Activated T-helper 17 cell treated with anti-CD3 and anti-CD28 coated beads, Interleukin-2, amount 50 U/mL, for 72 hours (primary cell): ENCODE data around the gene UPF2. TPM values are rescaled to one million over a fixed set of nuclear protein-coding genes. Genes with fewer than 3 reads are reported as not detected.

Source experiments
- ATAC-seq: fragments of 150-1000 bp; cut with Tn5 transposase; replicated peaks from 2 replicates; pipeline ENCODE4 v1.10.0; 2021; ENCODE audit warnings: mild to moderate bottlenecking, moderate library complexity
- H3K27ac Mint-ChIP-seq: one replicate; pipeline ENCODE4 v1.8.0; 2022; ENCODE audit warnings: mixed read lengths
- H3K27me3 Mint-ChIP-seq: one replicate; pipeline ENCODE4 v1.8.0; 2022; ENCODE audit warnings: mixed read lengths
- H3K36me3 Mint-ChIP-seq: one replicate; pipeline ENCODE4 v1.8.0; 2022; ENCODE audit warnings: low read depth, mild to moderate bottlenecking, mixed read lengths
- H3K4me1 Mint-ChIP-seq: one replicate; pipeline ENCODE4 v1.8.0; 2022; ENCODE audit warnings: mixed read lengths
- H3K4me3 Mint-ChIP-seq: one replicate; pipeline ENCODE4 v1.8.0; 2022; ENCODE audit warnings: mild to moderate bottlenecking, mixed read lengths
- H3K9me3 Mint-ChIP-seq: one replicate; pipeline ENCODE4 v1.8.0; 2022; ENCODE audit warnings: mixed read lengths
- total RNA-seq, 2 donors: library from RNA; stranded (reverse); gene quantifications; one replicate each; pipeline ENCODE4 v1.2.3, GENCODE V29; 2022

Gene UPF2
- total RNA-seq, 2 donors from 2014 or later = 41.5 to 52.4 TPM

DNA sequence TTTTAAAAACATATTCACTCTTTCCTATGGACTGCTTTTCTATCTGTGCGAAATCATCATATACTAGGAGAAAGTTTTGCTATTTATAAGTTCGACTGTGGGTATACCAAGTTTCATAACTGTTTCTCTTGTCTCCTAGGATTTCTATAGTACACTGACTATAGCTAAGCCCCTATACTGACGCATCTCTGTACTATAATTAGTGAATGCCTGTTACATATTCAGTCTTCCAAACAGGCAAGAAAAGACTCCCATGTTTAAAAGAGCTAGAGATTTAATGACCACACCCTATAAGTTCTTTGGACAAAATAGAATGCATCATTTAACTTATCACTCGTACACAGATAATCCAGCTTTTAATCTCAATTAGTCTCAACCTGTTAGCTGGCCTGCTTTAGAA lies 80.8 kb downstream of the UPF2 start:
- no peaks in the 10 kb centered on the region for H3K4me1 Mint-ChIP-seq
- H3K27ac Mint-ChIP-seq = peak overlapping the region; percentile 7
- H3K4me3 Mint-ChIP-seq = no peak overlapping the region
- ATAC-seq = no peak
- H3K36me3 Mint-ChIP-seq = peaks cover 94% of the 10 kb centered on the region
- no peaks in the 10 kb centered on the region for H3K27me3 Mint-ChIP-seq
- H3K9me3 Mint-ChIP-seq = no peaks in the 10 kb centered on the region

DNA sequence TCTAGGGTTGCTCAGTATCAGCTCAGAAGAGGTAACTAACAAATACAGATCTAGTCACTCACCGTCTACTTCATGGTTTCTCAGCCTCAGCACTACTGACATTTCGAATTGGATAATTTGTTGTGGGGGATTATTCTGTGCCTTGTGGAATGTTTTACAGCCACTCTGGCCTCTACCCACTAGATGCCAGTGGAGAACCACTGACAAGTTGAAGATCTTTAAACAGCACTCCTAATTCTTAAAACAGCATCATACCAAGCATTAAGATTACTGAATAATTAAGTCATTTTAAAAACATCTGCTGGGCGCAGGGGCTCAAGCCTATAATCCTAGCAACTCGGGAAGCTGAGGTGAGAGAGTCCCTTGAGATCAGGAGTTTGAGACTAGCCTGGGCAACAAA lies 82.6 kb downstream of the UPF2 start:
- H3K27me3 Mint-ChIP-seq = no peaks in the 10 kb centered on the region
- H3K4me3 Mint-ChIP-seq = no peak overlapping the region
- H3K9me3 Mint-ChIP-seq = no peaks in the 10 kb centered on the region
- ATAC-seq = no peak
- H3K27ac Mint-ChIP-seq = no peak overlapping the region
- no peaks in the 10 kb centered on the region for H3K4me1 Mint-ChIP-seq
- H3K36me3 Mint-ChIP-seq = peaks cover 95% of the 10 kb centered on the region

DNA sequence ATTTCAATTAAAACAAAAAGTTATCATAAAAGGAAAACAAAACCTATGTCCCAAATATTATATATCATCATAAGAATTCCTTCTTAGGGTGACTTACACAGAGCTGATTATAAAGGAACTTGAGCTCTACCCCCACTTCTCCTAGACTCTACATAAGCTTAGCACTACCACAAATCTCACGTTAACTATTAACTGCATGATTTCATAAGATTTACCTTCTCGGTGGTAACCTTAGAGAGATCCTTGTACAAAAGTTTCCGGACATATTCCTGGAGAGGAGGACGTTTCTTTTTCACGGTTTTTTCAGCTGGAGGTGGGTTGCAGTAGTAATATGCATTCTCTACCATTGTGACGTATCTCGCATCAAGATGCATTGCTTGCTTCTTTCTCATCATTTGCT lies 83.7 kb downstream of the UPF2 start:
- H3K27ac Mint-ChIP-seq = no peak overlapping the region
- H3K36me3 Mint-ChIP-seq = peaks cover 87% of the 10 kb centered on the region

DNA sequence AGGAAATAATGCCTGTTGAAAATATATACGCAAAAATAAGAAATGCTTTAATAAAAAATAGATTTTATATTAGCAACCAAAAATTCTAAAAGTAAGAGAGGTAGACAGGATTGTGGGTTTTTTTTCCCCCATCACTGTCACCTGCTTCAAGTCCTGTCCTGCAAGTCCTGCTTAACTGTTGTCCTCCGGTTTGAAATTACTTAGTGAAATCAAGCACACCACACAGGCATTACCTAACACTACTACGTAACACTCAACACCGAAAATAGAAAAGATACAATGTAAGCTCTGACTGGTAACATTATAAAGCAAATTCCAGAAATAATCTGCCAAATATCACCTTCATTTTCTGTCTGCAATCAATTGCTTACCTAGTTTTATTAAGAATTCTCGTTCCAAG lies 90.9 kb downstream of the UPF2 start:
- peaks cover 90% of the 10 kb centered on the region for H3K36me3 Mint-ChIP-seq
- no peak overlapping the region for H3K27ac Mint-ChIP-seq
- no peak for ATAC-seq
- no peaks in the 10 kb centered on the region for H3K27me3 Mint-ChIP-seq
- no peaks in the 10 kb centered on the region for H3K9me3 Mint-ChIP-seq
- H3K4me1 Mint-ChIP-seq = no peaks in the 10 kb centered on the region
- no peak overlapping the region for H3K4me3 Mint-ChIP-seq

More for the DNA sequence above, 83.7 kb downstream of the UPF2 start:
- no peaks in the 10 kb centered on the region for H3K4me1 Mint-ChIP-seq
- H3K9me3 Mint-ChIP-seq = no peaks in the 10 kb centered on the region
- no peaks in the 10 kb centered on the region for H3K27me3 Mint-ChIP-seq
- ATAC-seq = no peak
- H3K4me3 Mint-ChIP-seq = no peak overlapping the region

DNA sequence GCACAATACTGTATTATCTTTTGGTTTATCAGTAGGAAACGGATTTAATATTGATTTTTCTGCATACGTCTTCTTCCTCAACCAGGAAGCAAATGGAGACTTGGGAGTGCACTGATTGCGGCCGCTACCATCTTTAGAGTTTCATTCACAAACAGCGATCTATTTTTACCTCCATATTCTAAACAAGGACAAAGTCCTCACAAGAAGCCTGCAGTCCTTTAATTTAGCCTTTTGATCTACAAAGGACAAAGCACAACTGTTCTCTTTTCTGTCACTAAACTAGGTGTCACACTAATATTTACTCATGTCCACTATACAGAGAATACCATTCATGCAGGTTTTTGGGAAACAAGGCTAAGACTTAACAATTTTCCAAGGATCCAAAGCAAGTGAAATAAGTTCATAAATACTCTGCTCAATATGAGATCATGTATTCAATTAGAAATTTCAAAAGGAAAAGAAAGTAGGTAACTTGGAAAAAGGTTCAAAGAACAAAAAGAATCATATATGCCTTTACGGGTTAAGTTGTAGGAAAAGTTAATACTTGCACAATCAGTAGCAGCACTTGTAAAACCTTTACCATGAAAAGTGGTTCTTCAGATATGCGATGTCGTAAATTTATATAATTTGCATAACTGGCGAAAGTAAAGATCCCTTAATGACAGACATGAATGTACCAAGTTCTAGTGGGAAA lies 92.1 kb downstream of the UPF2 start:
- no peak overlapping the region for H3K27ac Mint-ChIP-seq
- peaks cover 81% of the 10 kb centered on the region for H3K36me3 Mint-ChIP-seq
- H3K4me3 Mint-ChIP-seq = no peak overlapping the region
- H3K4me1 Mint-ChIP-seq = no peaks in the 10 kb centered on the region
- no peaks in the 10 kb centered on the region for H3K9me3 Mint-ChIP-seq
- no peaks in the 10 kb centered on the region for H3K27me3 Mint-ChIP-seq
- ATAC-seq = no peak

DNA sequence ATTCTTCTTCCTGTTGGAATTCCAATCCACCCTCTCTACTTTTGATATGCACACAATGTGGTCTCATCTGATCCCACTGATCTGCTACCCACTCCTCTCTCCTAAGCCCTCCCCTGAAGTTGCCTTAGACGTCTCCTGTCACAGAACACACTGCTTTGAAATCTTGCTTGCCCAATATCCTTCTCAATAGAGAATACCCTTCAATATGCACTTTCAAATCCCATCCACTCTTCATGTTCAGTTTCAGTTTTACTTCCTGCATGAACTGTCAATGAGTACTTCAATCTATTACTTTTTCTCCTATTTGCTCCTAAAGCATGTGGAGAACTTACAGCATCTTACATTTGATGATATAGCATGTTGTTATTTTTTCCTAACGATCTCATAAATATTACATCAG lies 93.5 kb downstream of the UPF2 start:
- Mint-ChIP-seq H3K36me3 (peaks cover 74% of the 10 kb centered on the region), H3K27me3 (no peaks in the 10 kb centered on the region), H3K4me1 (no peaks in the 10 kb centered on the region), H3K27ac (no peak overlapping the region), H3K4me3 (no peak overlapping the region), H3K9me3 (no peaks in the 10 kb centered on the region)
- no peak for ATAC-seq

DNA sequence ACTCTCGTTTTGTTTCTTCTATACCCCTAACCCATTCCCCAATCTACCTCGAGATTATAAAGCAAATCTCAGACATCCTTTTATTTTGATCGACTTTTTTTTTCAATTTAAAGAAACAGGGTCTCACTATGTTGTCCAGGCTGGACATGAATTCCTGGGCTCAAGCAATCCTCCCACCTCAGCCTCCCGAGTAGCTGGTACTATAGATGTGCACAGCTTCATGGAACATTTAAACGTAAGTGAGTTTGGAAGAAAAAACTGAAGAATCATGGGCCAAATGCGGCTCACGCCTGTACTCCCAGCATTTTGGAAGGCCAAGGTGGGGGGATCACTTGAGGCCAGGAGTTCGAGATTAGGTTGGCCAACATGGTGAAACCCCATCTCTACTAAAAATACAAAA lies 96.0 kb downstream of the UPF2 start:
- Mint-ChIP-seq H3K36me3 (peaks cover 51% of the 10 kb centered on the region), H3K4me3 (no peak overlapping the region), H3K27ac (no peak overlapping the region), H3K4me1 (no peaks in the 10 kb centered on the region), H3K27me3 (no peaks in the 10 kb centered on the region), H3K9me3 (no peaks in the 10 kb centered on the region)
- no peak for ATAC-seq

DNA sequence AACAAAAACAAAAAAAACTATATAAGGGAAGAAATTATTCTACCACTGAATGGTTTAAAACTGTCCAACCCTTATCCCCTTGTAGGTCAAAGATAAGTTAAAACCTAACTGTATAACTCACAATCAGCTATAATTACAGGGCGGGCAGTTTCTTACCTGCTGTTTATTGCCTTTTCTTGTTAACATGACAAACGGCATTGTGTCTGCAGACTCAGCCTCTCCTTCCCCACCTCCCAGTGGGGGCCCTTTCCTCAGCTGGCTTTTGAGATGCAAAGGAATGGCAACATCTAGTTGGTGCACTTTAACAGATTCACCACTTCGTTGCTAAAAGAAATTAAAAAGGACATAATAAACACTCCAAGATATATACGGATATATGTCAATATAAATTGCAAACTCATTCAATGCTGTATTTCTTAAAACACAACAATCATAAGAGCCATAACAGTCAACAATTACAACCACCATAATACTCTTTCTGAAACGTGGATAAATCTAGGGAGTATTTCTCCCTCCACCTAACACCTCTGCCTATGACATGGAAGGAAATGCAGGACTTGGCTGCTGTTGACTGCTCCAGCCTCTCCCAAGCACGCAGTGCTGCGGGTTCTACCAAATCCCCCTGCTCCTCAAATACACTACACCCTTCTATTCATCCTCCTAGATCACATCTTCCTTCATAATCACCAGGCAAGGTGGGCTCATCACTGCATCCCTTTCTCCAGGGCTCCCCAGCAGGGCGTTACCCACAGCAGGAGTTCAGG lies 106.0 kb downstream of the UPF2 start:
- no peak for ATAC-seq
- Mint-ChIP-seq H3K27me3 (no peaks in the 10 kb centered on the region), H3K27ac (peak overlapping the region; percentile 14), H3K4me1 (peaks cover 8% of the 10 kb centered on the region), H3K4me3 (no peak overlapping the region), H3K36me3 (peaks cover 66% of the 10 kb centered on the region), H3K9me3 (no peaks in the 10 kb centered on the region)

DNA sequence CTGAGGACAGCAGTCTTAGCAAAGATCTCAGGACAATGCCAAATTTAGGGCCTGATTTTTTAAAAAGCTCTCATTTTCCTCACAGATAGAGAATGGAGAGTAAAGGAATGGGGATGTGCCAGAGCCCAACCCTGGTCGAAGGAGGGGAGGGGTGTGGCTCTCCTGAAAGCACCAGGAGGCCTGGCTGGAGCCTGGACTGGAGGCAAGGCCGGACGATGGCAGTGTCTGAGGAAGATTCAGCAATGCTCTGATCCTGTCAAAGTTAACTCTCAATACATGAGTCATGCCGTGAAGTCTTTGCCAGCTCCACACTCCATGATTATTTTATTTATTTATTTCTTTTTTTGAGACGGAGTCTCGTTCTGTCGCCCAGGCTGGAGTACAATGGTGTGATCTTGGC lies 108.3 kb downstream of the UPF2 start:
- H3K27me3 Mint-ChIP-seq = no peaks in the 10 kb centered on the region
- no peak overlapping the region for H3K27ac Mint-ChIP-seq
- peaks cover 8% of the 10 kb centered on the region for H3K4me1 Mint-ChIP-seq
- ATAC-seq = no peak
- no peaks in the 10 kb centered on the region for H3K9me3 Mint-ChIP-seq
- H3K4me3 Mint-ChIP-seq = no peak overlapping the region
- H3K36me3 Mint-ChIP-seq = peaks cover 89% of the 10 kb centered on the region

DNA sequence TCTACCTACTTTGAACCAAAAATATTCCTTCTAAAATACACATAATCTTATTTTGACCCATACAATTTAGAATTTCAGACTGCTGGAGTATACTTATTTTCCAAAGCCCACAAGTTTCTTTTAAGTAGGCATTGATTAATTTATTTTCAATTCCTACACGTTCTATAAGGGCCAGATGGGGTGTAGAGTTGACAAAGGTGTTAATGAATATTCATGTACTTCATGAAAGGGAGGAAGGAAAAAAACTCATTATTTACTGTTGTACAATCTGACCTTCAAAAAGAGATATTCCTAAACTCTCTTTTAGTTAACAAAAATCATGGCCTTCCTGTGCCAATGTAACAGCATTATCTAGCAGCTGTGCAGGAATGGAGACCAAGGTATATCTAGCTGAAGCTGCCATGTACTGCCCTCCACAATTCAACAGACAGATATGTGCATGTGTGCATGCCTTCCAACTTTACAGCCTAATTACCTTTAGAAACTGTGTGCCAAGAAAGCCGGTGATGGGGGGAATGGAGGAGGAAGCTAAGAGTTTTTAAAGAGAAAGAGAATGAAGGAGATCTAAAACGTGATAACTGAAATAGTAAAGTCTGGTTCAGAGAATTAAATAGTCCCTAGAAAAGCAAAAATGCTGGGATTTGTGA lies 108.9 kb downstream of the UPF2 start:
- H3K36me3 Mint-ChIP-seq = peaks cover 93% of the 10 kb centered on the region
- H3K4me3 Mint-ChIP-seq = no peak overlapping the region
- ATAC-seq = no peak
- H3K4me1 Mint-ChIP-seq = peaks cover 8% of the 10 kb centered on the region
- H3K27me3 Mint-ChIP-seq = no peaks in the 10 kb centered on the region
- no peak overlapping the region for H3K27ac Mint-ChIP-seq
- H3K9me3 Mint-ChIP-seq = no peaks in the 10 kb centered on the region

DNA sequence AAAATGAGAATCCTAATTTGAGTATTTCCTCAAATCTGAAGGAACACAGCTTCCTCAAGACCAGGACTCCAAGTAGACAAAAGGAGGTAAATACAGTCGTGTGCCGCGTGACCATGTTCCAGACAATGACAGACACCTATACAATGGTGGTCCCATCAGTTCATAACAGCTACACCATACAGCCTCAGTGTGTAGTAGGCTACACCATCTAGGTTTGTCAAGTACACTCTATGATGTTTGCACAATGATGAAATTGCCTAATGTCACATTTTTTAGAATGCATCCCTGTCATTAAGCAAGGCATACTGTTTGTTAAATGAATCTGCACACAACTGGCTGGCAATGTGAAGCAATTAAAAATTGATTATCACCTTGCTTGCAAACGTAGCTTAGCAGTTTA lies 111.6 kb downstream of the UPF2 start:
- Mint-ChIP-seq H3K9me3 (no peaks in the 10 kb centered on the region), H3K4me1 (peaks cover 8% of the 10 kb centered on the region), H3K36me3 (peaks cover 95% of the 10 kb centered on the region)

DNA sequence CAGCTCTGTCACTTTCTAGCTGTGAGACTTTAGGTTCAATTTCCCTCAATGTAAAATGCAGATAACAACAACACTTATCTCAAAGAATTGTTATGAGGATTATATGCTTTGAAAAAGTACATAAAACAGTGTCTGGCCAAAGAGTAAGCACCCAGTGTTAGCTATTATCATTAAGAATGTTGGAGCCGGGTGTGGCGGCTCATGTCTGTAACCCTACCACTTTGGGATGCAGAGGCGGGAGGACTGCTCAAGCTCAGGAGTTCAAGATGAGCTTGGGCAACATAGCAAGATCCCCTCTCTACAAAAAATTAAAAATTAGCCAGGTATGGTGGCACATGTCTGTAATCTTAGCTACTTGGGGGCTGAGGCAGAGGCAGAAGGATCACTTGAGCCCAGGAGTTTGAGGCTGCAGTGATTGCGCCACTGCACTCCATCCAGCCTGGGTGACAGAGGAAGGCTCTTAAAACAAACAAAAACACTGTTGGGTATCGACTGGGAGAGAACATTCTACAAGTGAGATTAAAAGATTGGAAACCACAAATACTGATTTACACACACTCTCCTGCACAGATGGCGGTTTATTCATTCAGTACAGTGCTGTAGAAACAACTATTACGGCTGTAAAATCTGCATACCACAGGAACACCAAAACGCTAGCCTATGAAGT lies 112.2 kb downstream of the UPF2 start:
- peaks cover 95% of the 10 kb centered on the region for H3K36me3 Mint-ChIP-seq
- H3K27ac Mint-ChIP-seq = peak overlapping the region; percentile 66
- peaks cover 9% of the 10 kb centered on the region for H3K4me1 Mint-ChIP-seq
- no peaks in the 10 kb centered on the region for H3K27me3 Mint-ChIP-seq
- ATAC-seq = no peak
- no peaks in the 10 kb centered on the region for H3K9me3 Mint-ChIP-seq
- no peak overlapping the region for H3K4me3 Mint-ChIP-seq

More for the DNA sequence above, 111.6 kb downstream of the UPF2 start:
- no peak overlapping the region for H3K4me3 Mint-ChIP-seq
- H3K27me3 Mint-ChIP-seq = no peaks in the 10 kb centered on the region
- no peak overlapping the region for H3K27ac Mint-ChIP-seq
- no peak for ATAC-seq

DNA sequence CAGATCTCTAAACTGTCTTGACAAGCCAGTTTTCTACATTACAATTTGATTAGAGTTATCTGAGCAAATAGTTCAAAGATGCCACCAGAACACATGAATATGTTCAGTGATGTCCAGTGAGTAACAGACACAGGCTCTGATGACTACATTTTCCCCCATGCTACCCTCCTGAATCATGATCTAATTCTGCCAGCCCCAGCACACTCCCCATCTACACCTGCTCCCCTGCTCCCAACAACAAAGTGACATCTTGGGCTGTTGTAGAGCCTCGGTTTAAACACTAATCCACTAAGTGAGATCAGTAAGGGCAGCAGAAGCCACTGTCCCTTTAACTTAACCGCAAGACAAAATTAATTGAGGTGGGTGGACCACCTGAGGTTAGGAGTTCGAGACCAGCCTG lies 114.9 kb downstream of the UPF2 start:
- no peaks in the 10 kb centered on the region for H3K9me3 Mint-ChIP-seq
- no peak overlapping the region for H3K27ac Mint-ChIP-seq
- peaks cover 95% of the 10 kb centered on the region for H3K36me3 Mint-ChIP-seq
- peaks cover 9% of the 10 kb centered on the region for H3K4me1 Mint-ChIP-seq
- no peak overlapping the region for H3K4me3 Mint-ChIP-seq
- ATAC-seq = no peak
- no peaks in the 10 kb centered on the region for H3K27me3 Mint-ChIP-seq

DNA sequence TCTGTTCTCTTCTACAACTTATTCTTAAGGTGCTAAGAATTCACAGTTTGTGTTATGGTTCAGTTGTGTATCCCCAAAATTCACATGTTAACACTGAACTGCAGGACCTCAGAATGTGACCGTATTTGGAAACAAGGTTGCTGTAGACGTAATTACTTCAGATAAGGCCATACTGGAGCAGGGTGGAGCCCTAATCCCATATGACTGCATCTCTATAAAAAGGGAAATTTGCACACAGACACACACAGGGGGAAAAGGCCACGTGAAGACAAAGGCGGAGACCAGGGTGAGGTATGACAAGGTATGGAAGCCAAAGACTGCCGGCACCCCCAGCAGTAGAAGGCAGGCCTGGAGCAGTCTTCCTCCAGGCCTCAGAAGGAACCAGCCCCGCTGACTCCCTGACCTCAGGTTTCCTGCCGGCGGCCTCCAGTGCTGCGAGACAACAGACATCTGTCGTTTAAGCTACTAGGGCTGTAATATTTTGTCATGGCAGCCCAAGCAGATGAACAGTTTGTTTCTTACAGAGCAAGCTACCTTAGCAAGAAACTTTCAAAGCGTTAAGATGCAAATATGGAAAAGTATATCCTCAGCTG lies 120.7 kb downstream of the UPF2 start:
- H3K9me3 Mint-ChIP-seq = no peaks in the 10 kb centered on the region
- H3K4me1 Mint-ChIP-seq = peaks cover 9% of the 10 kb centered on the region
- peaks cover 77% of the 10 kb centered on the region for H3K36me3 Mint-ChIP-seq
- H3K4me3 Mint-ChIP-seq = no peak overlapping the region
- H3K27ac Mint-ChIP-seq = no peak overlapping the region
- H3K27me3 Mint-ChIP-seq = no peaks in the 10 kb centered on the region
- ATAC-seq = no peak
